Peyer's patch (tissue), 4 donors: ENCODE results near the gene NDUFS5.

Experiments
- POLR2A ChIP-seq, 2 donors: fragments of 450-650 bp; IDR thresholded peaks; one replicate each; pipeline ENCODE4 v1.5.1; 2017; ENCODE audit warnings: antibody characterized with exemption in 2 of 2, mild to moderate bottlenecking in 2 of 2, moderate library complexity in 2 of 2
- TF ChIP-seq, protein P1 (sequence below), 6 experiments: fragments of 450-650 bp in 4 of 6; fragments of 200-600 bp in 2 of 6; sonication (generic) in 1 of 6; IDR thresholded peaks; one replicate each; pipeline ENCODE4 v1.5.1; 2017 to 2019; ENCODE audit warnings: antibody characterized with exemption in 6 of 6, mild to moderate bottlenecking in 3 of 6, moderate library complexity in 1 of 6

GRCh38 chr1:39082811-39083576 is 56.8 kb downstream of the NDUFS5 start:
- no peak for TF ChIP-seq POLR2A (IDR thresholded peaks at IDR 0.05)
- TF ChIP-seq, protein P1, sequence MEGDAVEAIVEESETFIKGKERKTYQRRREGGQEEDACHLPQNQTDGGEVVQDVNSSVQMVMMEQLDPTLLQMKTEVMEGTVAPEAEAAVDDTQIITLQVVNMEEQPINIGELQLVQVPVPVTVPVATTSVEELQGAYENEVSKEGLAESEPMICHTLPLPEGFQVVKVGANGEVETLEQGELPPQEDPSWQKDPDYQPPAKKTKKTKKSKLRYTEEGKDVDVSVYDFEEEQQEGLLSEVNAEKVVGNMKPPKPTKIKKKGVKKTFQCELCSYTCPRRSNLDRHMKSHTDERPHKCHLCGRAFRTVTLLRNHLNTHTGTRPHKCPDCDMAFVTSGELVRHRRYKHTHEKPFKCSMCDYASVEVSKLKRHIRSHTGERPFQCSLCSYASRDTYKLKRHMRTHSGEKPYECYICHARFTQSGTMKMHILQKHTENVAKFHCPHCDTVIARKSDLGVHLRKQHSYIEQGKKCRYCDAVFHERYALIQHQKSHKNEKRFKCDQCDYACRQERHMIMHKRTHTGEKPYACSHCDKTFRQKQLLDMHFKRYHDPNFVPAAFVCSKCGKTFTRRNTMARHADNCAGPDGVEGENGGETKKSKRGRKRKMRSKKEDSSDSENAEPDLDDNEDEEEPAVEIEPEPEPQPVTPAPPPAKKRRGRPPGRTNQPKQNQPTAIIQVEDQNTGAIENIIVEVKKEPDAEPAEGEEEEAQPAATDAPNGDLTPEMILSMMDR (IDR thresholded peaks at IDR 0.05), result no peak
